ENCODE results near the gene CYP2U1.
"Not testable (repeated sequence)": the region's sequence is repeated elsewhere in the genome, so short reads cannot be mapped to it uniquely, and the experiment has no call there.

DNA sequence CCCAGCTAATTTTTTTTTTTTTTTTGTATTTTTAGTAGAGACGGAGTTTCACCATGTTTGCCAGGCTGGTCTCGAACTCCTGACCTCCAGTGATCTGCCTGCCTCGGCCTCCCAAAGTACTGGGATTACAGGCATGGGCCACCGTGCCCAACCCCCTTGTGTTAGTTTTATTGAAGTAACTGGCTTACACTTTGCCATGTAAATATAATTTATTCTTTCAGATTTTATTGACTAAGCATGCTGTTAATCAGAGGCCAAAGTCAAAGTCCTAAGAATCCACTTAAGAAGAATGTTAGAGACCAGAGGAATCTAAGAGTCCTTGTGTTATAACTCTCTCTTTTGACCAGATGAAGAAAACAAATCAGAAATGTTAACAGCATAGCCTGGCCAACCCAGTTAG lies 4.5 kb upstream of the CYP2U1 start:
- TF ChIP-seq, protein P1, sequence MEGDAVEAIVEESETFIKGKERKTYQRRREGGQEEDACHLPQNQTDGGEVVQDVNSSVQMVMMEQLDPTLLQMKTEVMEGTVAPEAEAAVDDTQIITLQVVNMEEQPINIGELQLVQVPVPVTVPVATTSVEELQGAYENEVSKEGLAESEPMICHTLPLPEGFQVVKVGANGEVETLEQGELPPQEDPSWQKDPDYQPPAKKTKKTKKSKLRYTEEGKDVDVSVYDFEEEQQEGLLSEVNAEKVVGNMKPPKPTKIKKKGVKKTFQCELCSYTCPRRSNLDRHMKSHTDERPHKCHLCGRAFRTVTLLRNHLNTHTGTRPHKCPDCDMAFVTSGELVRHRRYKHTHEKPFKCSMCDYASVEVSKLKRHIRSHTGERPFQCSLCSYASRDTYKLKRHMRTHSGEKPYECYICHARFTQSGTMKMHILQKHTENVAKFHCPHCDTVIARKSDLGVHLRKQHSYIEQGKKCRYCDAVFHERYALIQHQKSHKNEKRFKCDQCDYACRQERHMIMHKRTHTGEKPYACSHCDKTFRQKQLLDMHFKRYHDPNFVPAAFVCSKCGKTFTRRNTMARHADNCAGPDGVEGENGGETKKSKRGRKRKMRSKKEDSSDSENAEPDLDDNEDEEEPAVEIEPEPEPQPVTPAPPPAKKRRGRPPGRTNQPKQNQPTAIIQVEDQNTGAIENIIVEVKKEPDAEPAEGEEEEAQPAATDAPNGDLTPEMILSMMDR (IDR thresholded peaks at IDR 0.05; ENCODE audit: low read depth, low read length): not testable (repeated sequence)
- not testable (repeated sequence) for TF ChIP-seq POLR2A (IDR thresholded peaks at IDR 0.05; ENCODE audit: extremely low read depth, insufficient read length)
